HG03520 (cell line): ENCODE data around the gene MAGI3.
"Not testable (repeated sequence)": the region's sequence is repeated elsewhere in the genome, so short reads cannot be mapped to it uniquely, and the experiment has no call there.

Experiments
- ATAC-seq: cut with Tn5 transposase; IDR thresholded peaks from one replicate; pipeline ENCODE4 v1.9.1; 2021; ENCODE audit warnings: mild to moderate bottlenecking, moderate library complexity; ENCODE audit not compliant: unreplicated experiment

Gene MAGI3

GRCh38 chr1:113508364-113509164, 118.2 kb downstream of the MAGI3 start:
- no peak for ATAC-seq

GRCh38 chr1:113509766-113510165, 119.5 kb downstream of the MAGI3 start:
- ATAC-seq: not testable (repeated sequence)

GRCh38 chr1:113511269-113511668, 121.0 kb downstream of the MAGI3 start:
- no peak for ATAC-seq

GRCh38 chr1:113515498-113515897, 125.2 kb downstream of the MAGI3 start:
- ATAC-seq: no peak

GRCh38 chr1:113517346-113517745, 127.0 kb downstream of the MAGI3 start:
- ATAC-seq: no peak

GRCh38 chr1:113517983-113518382, 127.7 kb downstream of the MAGI3 start:
- ATAC-seq: no peak

GRCh38 chr1:113519556-113519955, 129.2 kb downstream of the MAGI3 start:
- no peak for ATAC-seq

GRCh38 chr1:113530021-113530420, 139.7 kb downstream of the MAGI3 start:
- no peak for ATAC-seq

GRCh38 chr1:113531321-113531720, 141.0 kb downstream of the MAGI3 start:
- no peak for ATAC-seq

- no peak for ATAC-seq
Measured at GRCh38 chr1:113533061-113533460, 142.7 kb downstream of the MAGI3 start.

- no peak for ATAC-seq
Measured at GRCh38 chr1:113534130-113534817, 144.0 kb downstream of the MAGI3 start.

GRCh38 chr1:113534875-113535274, 144.6 kb downstream of the MAGI3 start:
- ATAC-seq: no peak

GRCh38 chr1:113536182-113536780, 146.0 kb downstream of the MAGI3 start:
- ATAC-seq: no peak

- ATAC-seq: no peak
Measured at GRCh38 chr1:113538225-113538624, 147.9 kb downstream of the MAGI3 start.

- no peak for ATAC-seq
Measured at GRCh38 chr1:113540335-113540734, 150.0 kb downstream of the MAGI3 start.

- ATAC-seq: no peak
Measured at GRCh38 chr1:113541106-113541505, 150.8 kb downstream of the MAGI3 start.

GRCh38 chr1:113542221-113542701, 151.9 kb downstream of the MAGI3 start:
- no peak for ATAC-seq

GRCh38 chr1:113543110-113543509, 152.8 kb downstream of the MAGI3 start:
- no peak for ATAC-seq

GRCh38 chr1:113545210-113545609, 154.9 kb downstream of the MAGI3 start:
- no peak for ATAC-seq

- no peak for ATAC-seq
Measured at GRCh38 chr1:113545626-113546025, 155.3 kb downstream of the MAGI3 start.

- ATAC-seq: no peak
Measured at GRCh38 chr1:113551728-113552127, 161.4 kb downstream of the MAGI3 start.

- no peak for ATAC-seq
Measured at GRCh38 chr1:113552244-113552643, 161.9 kb downstream of the MAGI3 start.
